GM15510 (cell line): Measurements from ENCODE around the gene FTSJ3.

ENCODE experiments used
- POLR2A ChIP-seq: IDR thresholded peaks from 3 replicates; pipeline ENCODE4 v1.6.1; 2011; ENCODE audit warnings: borderline replicate concordance; ENCODE audit not compliant: insufficient read length; ENCODE audit errors: extremely low read depth

FTSJ3 gene

GRCh38 chr17:63831505-63831904, 4.0 kb upstream of the FTSJ3 start:
- TF ChIP-seq POLR2A: no peak

GRCh38 chr17:63830904-63831491, 3.5 kb upstream of the FTSJ3 start:
- TF ChIP-seq POLR2A: no peak

GRCh38 chr17:63830278-63830677, 2.8 kb upstream of the FTSJ3 start:
- peak; percentile 5 for TF ChIP-seq POLR2A

- no peak for TF ChIP-seq POLR2A
Observed at GRCh38 chr17:63828936-63829335, 1.5 kb upstream of the FTSJ3 start.

- TF ChIP-seq POLR2A: no peak
Observed at GRCh38 chr17:63827801-63828221, 348 bp upstream of the FTSJ3 start.

- TF ChIP-seq POLR2A: no peak
Observed at GRCh38 chr17:63826468-63827001, 928 bp downstream of the FTSJ3 start.

GRCh38 chr17:63824362-63824761, 3.1 kb downstream of the FTSJ3 start:
- no peak for TF ChIP-seq POLR2A

- TF ChIP-seq POLR2A: no peak
Observed at GRCh38 chr17:63823659-63824331, 3.7 kb downstream of the FTSJ3 start.

GRCh38 chr17:63822537-63822936, 4.9 kb downstream of the FTSJ3 start:
- TF ChIP-seq POLR2A: no peak

- TF ChIP-seq POLR2A: no peak
Observed at GRCh38 chr17:63821804-63822203, 5.7 kb downstream of the FTSJ3 start.

- no peak for TF ChIP-seq POLR2A
Observed at GRCh38 chr17:63820963-63821561, 6.4 kb downstream of the FTSJ3 start.

- no peak for TF ChIP-seq POLR2A
Observed at GRCh38 chr17:63819585-63820537, 7.6 kb downstream of the FTSJ3 start.

GRCh38 chr17:63819131-63819530, 8.3 kb downstream of the FTSJ3 start:
- TF ChIP-seq POLR2A: no peak

- TF ChIP-seq POLR2A: no peak
Observed at GRCh38 chr17:63817736-63818385, 9.6 kb downstream of the FTSJ3 start.

- no peak for TF ChIP-seq POLR2A
Observed at GRCh38 chr17:63816669-63817068, 10.8 kb downstream of the FTSJ3 start.

- no peak for TF ChIP-seq POLR2A
Observed at GRCh38 chr17:63816123-63816522, 11.3 kb downstream of the FTSJ3 start.
